AG20443 (cell line): ENCODE results near the gene EIF2A.
"Not testable (repeated sequence)": the region's sequence is repeated elsewhere in the genome, so short reads cannot be mapped to it uniquely, and the experiment has no call there.

Source experiments
- DNase-seq: peaks from one replicate; pipeline ENCODE4 v3.0.0; 2012; ENCODE audit warnings: low spot score, mixed read lengths

EIF2A gene

GRCh38 chr3:150543531-150543930 is 3.1 kb upstream of the EIF2A start:
- no peak for DNase-seq

DNA sequence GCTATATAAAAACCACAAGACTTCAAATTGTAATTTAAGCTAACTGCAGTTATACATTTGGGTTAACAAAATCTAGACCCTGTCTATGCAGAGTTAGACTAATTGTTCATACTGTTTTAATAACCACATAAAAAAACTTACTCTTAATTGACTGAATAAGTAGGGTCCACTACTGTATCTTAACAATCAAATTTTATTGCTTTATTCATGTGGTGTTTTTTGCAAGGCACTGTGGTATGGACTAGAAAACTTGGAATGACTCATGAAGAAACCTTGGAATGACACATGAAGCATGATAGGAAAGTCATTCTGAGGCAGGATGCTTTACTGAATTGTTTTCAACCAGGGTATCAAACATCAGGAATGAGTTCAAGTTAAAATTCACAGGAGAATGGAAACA is 2.5 kb upstream of the EIF2A start:
- peak; percentile 18 for DNase-seq

GRCh38 chr3:150544726-150545125 is 1.9 kb upstream of the EIF2A start:
- no peak for DNase-seq

GRCh38 chr3:150545419-150546225 is 965 bp upstream of the EIF2A start:
- DNase-seq, result peak; percentile 7

- no peak for DNase-seq
Observed at GRCh38 chr3:150547045-150547741, 606 bp downstream of the EIF2A start.

DNA sequence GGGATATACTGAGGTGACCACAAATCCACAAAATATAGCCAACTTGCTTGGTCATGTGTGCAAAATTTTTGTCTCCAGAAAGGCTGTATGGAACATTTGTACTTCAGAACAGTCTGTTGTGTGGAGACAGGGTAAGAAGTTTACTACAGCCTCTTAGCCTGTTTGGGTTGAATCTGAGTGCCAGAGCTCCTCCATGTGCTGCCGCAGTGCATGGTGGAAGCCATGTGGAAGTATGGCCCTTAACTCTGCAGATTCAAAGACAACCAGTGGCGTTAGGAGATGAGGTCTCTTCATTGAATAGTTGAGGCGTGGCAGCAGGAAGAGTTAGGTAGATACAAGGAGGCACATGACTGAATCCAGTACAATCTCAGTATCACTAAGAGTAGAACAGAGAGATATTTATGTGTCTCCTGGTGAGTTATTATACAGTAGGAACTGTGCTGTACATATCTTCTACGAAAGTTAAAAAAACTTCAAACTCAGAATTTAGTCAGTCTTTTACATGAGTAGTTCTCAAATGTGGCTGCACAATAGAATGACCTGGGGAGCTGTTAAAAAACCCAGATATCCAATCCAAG is 9.4 kb downstream of the EIF2A start:
- no peak for DNase-seq

- no peak for DNase-seq
Observed at GRCh38 chr3:150556792-150557191, 10.2 kb downstream of the EIF2A start.

GRCh38 chr3:150557725-150558124 is 11.1 kb downstream of the EIF2A start:
- DNase-seq, result no peak

GRCh38 chr3:150564243-150564642 is 17.7 kb downstream of the EIF2A start:
- no peak for DNase-seq

GRCh38 chr3:150567328-150567727 is 20.7 kb downstream of the EIF2A start:
- DNase-seq, result no peak

GRCh38 chr3:150577855-150578254 is 31.3 kb downstream of the EIF2A start:
- DNase-seq, result no peak

DNA sequence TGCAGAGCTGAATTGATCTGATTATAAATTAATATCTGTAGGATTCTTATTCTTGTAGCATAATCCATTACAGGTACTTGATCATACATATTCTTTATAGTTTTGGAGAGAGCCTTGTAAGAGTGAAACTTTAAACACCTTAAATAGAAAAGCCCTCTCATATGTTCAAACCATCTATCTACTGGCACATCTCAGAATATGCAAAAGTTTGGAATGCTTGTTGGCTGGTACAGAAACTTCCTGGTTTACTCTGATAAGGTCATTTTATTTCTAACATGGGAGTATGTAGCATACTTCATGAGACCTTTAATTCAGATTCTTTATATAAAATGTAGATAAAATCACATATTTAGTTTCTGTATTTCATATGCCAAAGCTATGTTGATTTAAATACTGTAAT is 34.6 kb downstream of the EIF2A start:
- DNase-seq, result no peak

DNA sequence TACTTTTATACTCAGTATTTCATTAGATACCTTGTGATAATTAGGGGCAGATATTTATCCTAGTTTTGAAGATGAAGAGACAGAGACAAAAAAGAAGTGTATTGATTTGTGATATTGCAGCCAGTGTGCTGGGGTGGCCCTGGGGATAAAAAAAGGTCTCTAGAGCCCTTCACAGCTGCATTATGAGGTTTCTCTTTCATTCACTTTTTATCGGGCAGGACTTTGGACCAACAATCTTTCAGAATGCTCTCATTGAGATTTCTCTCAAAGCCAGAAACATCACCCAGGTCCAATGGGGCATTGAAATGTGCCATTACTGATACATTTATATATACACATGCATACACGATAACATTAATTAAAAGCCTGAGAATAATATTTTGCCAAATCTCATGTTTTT is 36.0 kb downstream of the EIF2A start:
- DNase-seq, result no peak

DNA sequence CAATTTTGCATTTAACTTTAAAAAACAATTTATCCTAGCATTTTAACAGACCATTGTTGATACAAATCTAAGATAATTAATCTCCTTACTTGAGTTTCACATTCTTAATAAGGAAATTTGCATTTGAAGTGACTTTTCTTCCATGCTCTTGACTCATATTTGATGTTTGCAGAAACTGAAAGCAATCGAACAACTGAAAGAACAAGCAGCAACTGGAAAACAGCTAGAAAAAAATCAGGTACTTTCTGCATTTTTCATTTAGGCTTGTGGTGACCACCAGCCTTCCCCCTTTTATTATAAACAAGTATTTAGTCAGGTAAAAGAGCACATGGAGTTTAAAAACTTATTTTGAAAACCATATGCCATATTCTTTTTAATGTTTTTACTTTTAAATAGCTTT is 36.4 kb downstream of the EIF2A start:
- no peak for DNase-seq

- DNase-seq, result no peak
Observed at GRCh38 chr3:150588027-150588830, 41.6 kb downstream of the EIF2A start.

DNA sequence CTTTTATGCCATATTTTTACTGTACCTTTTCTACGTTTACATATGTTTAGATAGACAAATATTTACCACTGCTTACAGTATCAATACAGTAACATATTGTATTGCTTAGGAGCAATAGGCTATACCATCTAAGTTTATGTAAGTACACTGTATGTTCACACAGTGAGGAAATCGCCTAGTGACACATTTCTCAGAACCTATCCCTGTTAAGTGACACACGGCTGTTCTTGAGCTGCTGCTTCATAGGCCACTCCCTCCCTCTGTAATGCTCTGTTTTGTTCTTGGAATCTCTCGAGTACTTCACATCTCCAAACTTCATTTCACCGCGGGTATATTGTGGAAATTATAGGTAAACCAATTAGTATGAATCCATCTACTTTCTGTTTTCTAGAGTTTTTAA is 43.2 kb downstream of the EIF2A start:
- DNase-seq, result no peak

DNA sequence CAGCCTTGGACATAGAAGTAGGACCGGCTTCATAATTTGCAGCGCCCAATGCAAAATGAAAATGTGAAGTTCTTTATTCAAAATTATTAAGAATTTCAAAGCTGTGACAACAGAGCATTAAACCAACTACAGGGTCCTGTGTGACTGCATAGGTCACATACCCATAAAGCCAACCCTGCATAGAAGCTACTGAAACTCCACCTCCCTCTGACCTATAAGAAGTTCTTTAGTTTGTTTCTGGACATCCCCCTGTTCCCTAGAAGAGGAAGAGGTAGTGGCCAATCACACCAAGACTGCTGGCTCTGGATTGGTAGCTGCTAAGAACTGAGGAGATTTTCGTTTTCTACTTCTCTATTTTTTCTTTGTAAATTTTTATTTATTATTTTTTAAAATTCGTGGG is 47.6 kb downstream of the EIF2A start:
- DNase-seq, result no peak

- no peak for DNase-seq
Observed at GRCh38 chr3:150597646-150598045, 51.1 kb downstream of the EIF2A start.

GRCh38 chr3:150599611-150600297 is 53.2 kb downstream of the EIF2A start:
- DNase-seq, result no peak

- DNase-seq, result not testable (repeated sequence)
Observed at GRCh38 chr3:150600647-150601530, 54.3 kb downstream of the EIF2A start.
